Stimulated activated CD4-positive, alpha-beta T cell treated with anti-CD3 and anti-CD28 coated beads, Interleukin-2, amount 100 ng/mL, for 48 hours (primary cell): ENCODE measurements around the gene SETD4.

Source experiments
- DNase-seq, 2 donors: peaks; one replicate each; pipeline ENCODE4 v3.0.0-alpha.2; 2020

SETD4 gene

DNA sequence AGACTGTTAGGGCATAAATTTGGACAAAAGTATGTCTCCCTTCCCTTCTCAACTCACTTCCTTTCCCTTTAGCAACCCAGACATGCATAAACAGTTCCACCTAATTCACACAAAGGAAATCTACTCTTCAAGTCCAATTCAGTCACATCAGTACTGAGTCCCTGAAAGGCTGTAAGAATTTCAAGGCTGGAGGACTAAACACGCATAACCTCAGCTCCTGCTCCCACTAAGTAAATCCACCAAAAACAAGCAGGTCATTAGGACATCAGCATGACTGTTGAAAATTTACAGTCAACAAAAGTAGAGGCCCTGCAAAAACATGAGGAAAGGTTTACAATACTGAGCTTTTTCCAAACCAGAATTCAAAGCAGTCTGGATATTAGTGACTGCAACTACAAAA, 18.4 kb downstream of the SETD4 start:
- no peak for DNase-seq

DNA sequence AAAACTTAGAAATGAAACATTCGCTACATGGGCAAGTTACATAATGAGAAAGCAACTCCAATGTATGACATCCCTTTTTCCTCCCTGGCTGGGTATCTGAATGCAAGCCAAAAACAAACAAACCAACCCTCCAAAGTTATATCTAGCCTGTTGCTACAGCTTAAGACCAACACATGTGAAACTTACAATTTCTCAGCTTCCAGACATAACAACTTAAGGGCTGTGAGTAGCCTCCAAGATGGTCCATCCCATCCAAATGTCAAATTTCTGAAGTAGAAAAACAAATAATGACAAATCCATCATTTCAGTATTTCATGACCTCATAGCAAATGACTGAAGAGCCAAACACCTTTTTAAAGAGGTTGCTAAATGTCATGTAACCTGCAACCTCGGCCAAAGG, 19.9 kb downstream of the SETD4 start:
- DNase-seq, result no peak

DNA sequence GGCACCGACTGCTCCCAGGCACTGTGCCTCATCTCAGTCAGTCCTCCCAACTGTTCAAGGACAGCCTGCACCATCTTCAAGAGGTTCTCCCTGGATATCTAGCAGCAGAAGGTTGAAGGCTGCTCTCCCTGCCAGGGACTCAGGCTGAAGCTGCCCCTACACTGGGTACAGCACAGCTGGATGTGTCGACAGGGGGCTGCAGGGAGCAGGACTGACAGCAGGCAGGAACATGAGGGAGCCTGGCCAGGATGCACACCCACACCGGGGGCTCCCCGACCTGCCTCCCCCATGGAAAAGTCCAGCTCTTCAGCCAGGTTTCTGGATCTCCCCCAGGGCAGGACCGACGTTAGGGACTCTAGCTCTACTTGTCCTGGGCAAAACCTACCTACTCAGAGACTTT, 20.5 kb downstream of the SETD4 start:
- DNase-seq, result no peak

DNA sequence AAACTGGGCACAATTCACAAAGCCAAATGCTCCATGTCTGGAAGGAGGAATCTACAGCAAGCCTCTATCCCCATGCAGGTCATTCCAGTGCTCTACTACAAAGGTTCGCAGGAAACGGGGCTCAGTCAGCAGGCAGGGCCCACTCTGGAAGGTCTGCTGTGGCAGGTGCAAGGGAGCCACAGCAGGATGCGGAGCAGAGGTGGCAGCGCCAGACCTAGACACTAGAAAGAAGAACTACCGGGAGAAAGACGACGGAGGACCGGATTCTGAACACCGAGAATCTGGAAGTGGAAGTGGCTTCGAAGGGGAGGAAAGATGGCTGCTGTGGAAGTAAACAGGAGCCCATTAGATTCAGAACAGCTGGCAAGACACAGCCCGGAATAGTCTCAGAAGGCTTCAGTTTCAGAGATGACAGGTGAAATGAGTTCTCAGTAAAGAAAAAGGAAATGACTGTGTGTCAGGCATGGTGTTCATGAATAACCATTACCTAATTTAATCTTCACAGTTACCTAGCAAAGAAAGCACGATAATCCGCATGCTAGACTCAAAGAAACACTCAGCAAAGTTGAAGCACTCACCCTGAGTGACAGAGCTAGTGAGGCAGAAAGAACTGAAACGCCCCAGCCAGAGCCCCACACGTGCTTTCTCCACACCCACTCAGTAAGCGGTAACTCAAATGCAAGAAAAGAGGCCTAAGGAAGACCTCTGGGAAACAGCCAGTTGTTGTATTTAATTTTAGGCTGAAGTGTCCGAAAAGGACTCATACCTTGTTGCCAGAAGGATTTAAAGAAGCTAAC, 21.4 kb downstream of the SETD4 start:
- no peak for DNase-seq

GRCh38 chr21:36035381-36035791, 24.9 kb downstream of the SETD4 start:
- no peak for DNase-seq

GRCh38 chr21:36034211-36034913, 26.0 kb downstream of the SETD4 start:
- no peak for DNase-seq

DNA sequence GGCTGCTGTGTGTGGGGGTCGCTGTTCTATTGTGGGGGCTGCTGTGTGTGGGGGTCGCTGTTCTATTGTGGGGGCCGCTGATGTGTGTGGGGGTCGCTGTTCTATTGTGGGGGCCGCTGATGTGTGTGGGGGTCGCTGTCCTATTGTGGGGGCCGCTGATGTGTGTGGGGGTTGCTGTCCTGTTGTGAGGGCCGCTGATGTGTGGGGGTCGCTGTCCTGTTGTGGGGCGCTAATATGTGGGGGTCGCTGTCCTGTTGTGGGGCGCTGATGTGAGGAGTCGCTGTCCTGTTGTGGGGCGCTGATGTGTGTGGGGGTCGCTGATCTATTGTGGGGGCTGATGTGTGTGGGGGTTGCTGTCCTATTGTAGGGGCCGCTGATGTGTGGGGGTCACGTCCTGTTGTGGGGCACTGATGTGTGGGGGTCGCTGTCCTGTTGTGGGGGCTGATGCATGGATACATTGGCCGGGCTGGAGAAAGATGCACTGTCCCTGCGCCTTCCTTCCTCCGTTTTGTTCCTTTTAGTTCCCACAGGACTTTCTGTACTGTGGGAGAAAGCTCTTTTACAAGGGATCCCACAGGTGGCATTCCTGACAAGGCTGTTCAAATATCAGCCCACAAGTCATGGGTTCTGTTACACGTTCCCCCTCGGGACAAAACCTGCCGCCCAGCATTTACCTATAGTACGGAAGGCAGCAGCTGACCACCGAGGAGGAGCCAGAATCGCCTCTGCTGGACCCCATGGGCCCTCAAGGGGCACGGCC, 27.5 kb downstream of the SETD4 start:
- DNase-seq, result no peak

- no peak for DNase-seq
Measured at GRCh38 chr21:36030581-36031189, 29.6 kb downstream of the SETD4 start.

- no peak for DNase-seq
Measured at GRCh38 chr21:36029309-36029708, 31.0 kb downstream of the SETD4 start.

DNA sequence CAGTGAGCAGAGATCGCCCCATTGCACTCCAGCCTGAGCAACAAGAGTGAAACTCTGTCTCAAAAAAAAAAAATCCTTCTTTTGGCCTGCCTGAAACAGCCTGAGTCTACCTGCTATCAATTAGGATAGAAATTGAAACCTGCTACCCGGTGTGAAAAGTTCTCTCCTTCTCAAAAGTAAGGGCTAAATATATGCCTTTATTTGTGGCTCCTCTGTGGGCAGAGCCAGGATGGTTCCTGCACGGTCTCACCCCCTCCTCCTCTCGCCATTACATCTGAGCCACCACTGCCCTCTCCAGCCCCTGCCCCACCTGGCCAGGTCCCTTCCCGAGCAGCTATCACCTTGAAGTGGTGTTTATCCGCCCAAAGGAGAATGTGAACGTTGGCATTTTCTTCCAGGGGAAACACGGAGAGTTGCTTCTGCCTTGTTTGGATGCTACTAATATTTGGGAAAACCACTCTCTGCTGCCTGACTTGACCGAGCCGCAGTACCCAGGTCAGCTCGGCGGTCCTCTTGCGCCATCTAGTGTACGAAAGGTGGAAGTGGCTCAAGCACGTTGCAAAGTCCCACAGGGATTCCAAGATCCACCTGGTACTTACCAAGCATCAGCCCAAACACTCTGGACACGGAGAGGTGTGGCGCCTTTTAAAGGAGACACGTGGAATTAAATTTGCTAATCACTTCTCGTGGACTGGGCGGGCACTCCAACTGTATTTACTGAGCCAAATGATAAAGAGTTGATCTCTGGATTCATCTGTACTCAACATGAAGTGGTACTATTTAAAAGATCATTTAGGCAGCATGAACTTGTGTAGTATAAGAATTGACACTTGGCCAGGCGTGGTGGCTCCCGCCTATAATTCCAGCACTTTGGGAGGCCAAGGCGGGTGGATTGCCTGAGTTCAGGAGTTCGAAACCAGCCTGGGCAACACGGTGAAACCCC, 31.9 kb downstream of the SETD4 start:
- DNase-seq, result peak; percentile 58 to 64

- no peak for DNase-seq
Measured at GRCh38 chr21:36027347-36027746, 33.0 kb downstream of the SETD4 start.

GRCh38 chr21:36024782-36025181, 35.5 kb downstream of the SETD4 start:
- DNase-seq, result no peak

DNA sequence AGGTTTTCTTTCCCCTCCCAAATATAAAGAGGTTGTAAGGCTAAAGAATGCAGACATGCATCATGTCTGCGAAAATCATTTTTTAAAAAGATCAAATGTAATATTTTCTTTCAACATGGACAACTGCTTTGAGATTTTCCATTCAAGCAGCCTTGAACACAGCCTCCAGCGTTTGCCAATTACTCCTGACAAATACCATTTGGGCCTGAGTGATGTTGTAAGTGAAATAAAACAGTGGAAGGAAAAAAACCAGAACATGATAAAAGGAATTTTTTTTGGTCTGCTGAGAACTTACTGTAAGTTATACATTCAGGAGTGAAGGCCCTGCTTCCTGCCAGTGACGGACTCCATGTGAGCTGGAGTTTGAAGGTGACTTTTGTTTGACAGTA, 37.2 kb downstream of the SETD4 start:
- no peak for DNase-seq

- DNase-seq, result no peak
Measured at GRCh38 chr21:36022427-36023091, 37.8 kb downstream of the SETD4 start.

DNA sequence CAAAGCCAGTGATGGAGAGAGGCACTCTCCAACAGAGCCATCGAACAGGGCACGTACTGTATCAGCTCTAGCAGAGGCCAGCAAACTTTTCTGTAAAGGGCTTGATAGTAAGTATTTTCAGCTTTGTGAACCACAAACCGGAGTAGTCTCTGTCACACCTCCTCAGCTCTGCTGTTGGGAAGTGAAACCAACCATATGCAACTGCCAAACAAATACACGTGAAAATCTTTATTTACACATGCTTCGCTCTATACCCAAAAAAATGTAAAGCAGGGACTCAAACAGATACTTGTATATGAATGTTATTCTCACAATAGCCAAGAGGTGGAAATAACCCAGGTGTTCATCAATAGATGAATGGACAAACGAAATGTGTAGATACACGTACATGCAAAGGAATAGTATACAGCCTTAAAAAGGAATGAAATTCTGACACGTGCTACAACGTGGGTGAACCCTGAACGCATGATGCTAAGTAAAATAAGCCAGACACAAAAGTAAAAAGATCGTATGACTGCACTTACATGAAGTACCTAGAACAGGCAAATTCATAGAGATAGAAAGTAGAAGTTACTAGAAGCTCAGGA, 39.0 kb downstream of the SETD4 start:
- DNase-seq, result no peak

GRCh38 chr21:36015045-36015444, 45.3 kb downstream of the SETD4 start:
- no peak for DNase-seq

- DNase-seq, result no peak
Measured at GRCh38 chr21:36010801-36011200, 49.5 kb downstream of the SETD4 start.

GRCh38 chr21:36008505-36008904, 51.8 kb downstream of the SETD4 start:
- DNase-seq, result no peak

DNA sequence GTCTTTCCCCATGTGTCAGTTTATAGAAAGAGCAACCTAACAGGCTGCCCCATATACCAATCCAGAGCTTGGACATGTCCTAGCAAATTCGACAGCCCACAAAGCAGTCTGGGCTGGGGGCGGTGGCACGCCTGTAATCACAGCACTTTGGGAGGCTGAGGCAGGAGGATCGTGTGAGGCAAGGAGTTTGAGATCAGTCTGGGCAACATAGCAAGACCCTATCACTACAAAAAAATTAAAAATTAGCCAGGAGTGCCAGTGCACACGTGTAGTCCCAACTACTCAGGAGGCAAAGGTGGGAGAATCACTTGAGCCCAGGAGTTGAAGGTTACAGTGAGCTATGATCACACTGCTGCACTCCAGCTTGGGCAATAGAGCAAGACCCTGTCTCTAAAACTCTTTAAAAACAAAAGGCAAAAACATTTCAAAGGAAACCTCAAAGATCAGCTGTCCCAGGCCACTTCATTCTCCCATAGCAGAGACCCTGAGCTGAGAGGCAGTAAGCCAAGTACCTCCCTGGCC, 54.4 kb downstream of the SETD4 start:
- DNase-seq, result no peak

DNA sequence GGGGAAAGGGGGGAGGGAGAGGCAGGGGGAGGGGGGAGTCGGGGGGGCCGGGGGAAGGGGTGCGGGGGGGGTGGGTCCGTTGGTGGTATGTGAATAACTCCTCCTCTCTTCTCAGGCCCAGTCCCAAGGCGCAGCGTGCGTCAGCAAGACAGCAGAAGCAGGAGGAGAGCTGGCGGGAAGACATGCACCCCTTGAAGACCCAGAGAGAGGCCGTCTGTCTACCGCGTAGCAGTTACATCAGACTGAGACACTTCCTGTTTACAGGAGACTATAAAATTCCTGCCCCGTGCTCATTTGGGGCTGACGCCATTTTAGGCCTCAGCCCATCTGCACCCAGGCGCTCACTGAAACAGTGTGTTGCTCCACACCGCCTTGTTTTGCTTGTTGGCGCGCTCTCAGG, 55.3 kb downstream of the SETD4 start:
- no peak for DNase-seq

DNA sequence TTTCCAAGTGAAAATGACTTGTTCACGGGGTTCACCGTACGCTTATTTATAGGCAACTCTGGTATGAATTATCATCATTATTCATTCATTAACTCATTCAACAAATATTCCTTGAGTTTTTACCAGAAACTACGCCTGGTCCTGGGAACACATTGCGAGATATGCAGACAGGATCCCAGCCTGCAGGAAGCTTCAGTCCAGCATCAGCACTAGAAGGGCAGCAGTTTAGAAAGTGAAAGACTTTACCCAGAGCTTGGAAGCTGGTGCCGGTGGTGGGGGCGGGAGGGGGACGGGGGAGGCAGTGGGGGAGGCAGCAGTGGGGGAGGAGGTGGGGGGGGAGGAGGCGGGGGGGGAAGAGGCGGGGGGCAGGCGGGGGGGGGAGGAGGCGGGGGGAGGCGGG, 55.9 kb downstream of the SETD4 start:
- DNase-seq, result no peak
